ENCODE data around the gene TTC28.
"Not testable (repeated sequence)": the region's sequence is repeated elsewhere in the genome, so short reads cannot be mapped to it uniquely, and the experiment has no call there.

The TTC28 gene

GRCh38 chr22:28679611-28680287 is at the start of gene TTC28:
TSS of gene TTC28 (minus strand) at chr22:28679840. CDS start at chr22:28679723, 117 bp downstream.
- POLR2A ChIA-PET: interaction anchor here (0.6 to 3.5 kb wide), 5 partner anchors 30 to 121 kb away, joined by 3 to 11 read pairs (median 4); partner anchors contain the start of genes CCDC117 and XBP1
- H3K4me3 ChIP-seq (ENCODE audit: low read depth, low read length): peak within 1 kb of the TSS; percentile 72
- CTCF ChIA-PET: interaction anchor here (0.6 kb wide), 1 partner anchor 69 kb away, joined by 3 read pairs; no protein-coding TSS in a partner anchor
- not testable (repeated sequence) for DNase-seq (ENCODE audit: low read depth, low spot score)

GRCh38 chr22:28728621-28729313 is 49.1 kb upstream of the TTC28 start:
- no peak overlapping the region for H3K4me3 ChIP-seq (ENCODE audit: low read depth, low read length)
- no peak for TF ChIP-seq CTCF (IDR thresholded peaks at IDR 0.05; ENCODE audit: insufficient read depth, low read length, missing control alignments)
- ChIA-PET POLR2A (no interaction called here), CTCF (interaction anchor here (1.0 kb wide), 2 partner anchors 11 to 14 kb away, joined by 3 read pairs; no protein-coding TSS in a partner anchor)
- DNase-seq (ENCODE audit: low read depth, low spot score): no peak

GRCh38 chr22:28728002-28728401 is 48.4 kb upstream of the TTC28 start:
- no peak for DNase-seq (ENCODE audit: low read depth, low spot score)
- CTCF ChIA-PET: interaction anchor here (1.0 kb wide), 1 partner anchor 10 kb away, joined by 3 read pairs; no protein-coding TSS in a partner anchor
- no peak overlapping the region for H3K4me3 ChIP-seq (ENCODE audit: low read depth, low read length)
- POLR2A ChIA-PET: no interaction called here
- TF ChIP-seq CTCF (IDR thresholded peaks at IDR 0.05; ENCODE audit: insufficient read depth, low read length, missing control alignments): no peak

GRCh38 chr22:28718044-28718443 is 38.4 kb upstream of the TTC28 start:
- no peak overlapping the region for H3K4me3 ChIP-seq (ENCODE audit: low read depth, low read length)
- no peak for DNase-seq (ENCODE audit: low read depth, low spot score)
- ChIA-PET CTCF (interaction anchor here (1.0 kb wide), 1 partner anchor 10 kb away, joined by 3 read pairs; no protein-coding TSS in a partner anchor), POLR2A (no interaction called here)
- TF ChIP-seq CTCF (IDR thresholded peaks at IDR 0.05; ENCODE audit: insufficient read depth, low read length, missing control alignments): no peak

- POLR2A ChIA-PET: no interaction called here
- DNase-seq (ENCODE audit: low read depth, low spot score): peak; percentile 14
- no peak overlapping the region for H3K4me3 ChIP-seq (ENCODE audit: low read depth, low read length)
- TF ChIP-seq CTCF (IDR thresholded peaks at IDR 0.05; ENCODE audit: insufficient read depth, low read length, missing control alignments): no peak
- CTCF ChIA-PET: no interaction called here
Measured at GRCh38 chr22:28716686-28717085, 37.0 kb upstream of the TTC28 start.

- H3K4me3 ChIP-seq (ENCODE audit: low read depth, low read length): no peak overlapping the region
- ChIA-PET CTCF (no interaction called here), POLR2A (no interaction called here)
- no peak for TF ChIP-seq CTCF (IDR thresholded peaks at IDR 0.05; ENCODE audit: insufficient read depth, low read length, missing control alignments)
- peak; percentile 10 for DNase-seq (ENCODE audit: low read depth, low spot score)
Measured at GRCh38 chr22:28715611-28716010, 36.0 kb upstream of the TTC28 start.

Measured in AG04449 (cell line).